GM12878 (cell line): ENCODE measurements around the gene ALG12. TPM values are rescaled to one million over a fixed set of nuclear protein-coding genes. Genes with fewer than 3 reads are reported as not detected.

Source experiments
- ATAC-seq: fragments of 200-7000 bp; cut with Tn5 transposase; 3 replicates; pipeline ENCODE4 v1.9.1; 2020; ENCODE audit warnings: mild to moderate bottlenecking, moderate library complexity
- BruUV-seq: library from RNA; stranded (reverse); fragments of 400-500 nt; replicated peaks from 2 replicates; lab custom pipeline; 2021; lab: Mats Ljungman, UMichigan
- CTCF ChIA-PET: fragments of 300-600 bp; sonication (Branson Sonifier 250); formaldehyde crosslinking; extraction: SDS; loops from one replicate; lab custom pipeline; 2021; ENCODE audit warnings: inconsistent platforms; lab: Yijun Ruan, JAX
- POLR2A ChIA-PET: fragments of 350-600 bp; formaldehyde crosslinking; extraction: SDS; loops from one replicate; lab custom pipeline; 2021; ENCODE audit warnings: inconsistent platforms; lab: Charles Lee
- RAD21 ChIA-PET: fragments of 300-600 bp; sonication (Branson Sonifier 250); formaldehyde crosslinking; loops from one replicate; lab custom pipeline; 2023; ENCODE audit warnings: antibody characterized with exemption; ENCODE audit not compliant: unreplicated experiment; lab: Charles Lee
- SMC1A ChIA-PET: fragments of 300-600 bp; sonication (Branson Sonifier 250); formaldehyde crosslinking; loops from one replicate; lab custom pipeline; 2023; ENCODE audit not compliant: unreplicated experiment, uncharacterized antibody; lab: Charles Lee
- DNase-seq: peaks from one replicate; pipeline ENCODE4 v3.0.0-alpha.2; 2011; ENCODE audit warnings: low read depth, low spot score
- FAIRE-seq: peaks from 3 replicates; lab custom pipeline; 2011; peaks lifted over from hg19 to GRCh38; lab: Jason Lieb, UNC
- H2AFZ ChIP-seq: 2 replicates; pipeline ENCODE4 v1.6.0; 2011; ENCODE audit warnings: low read depth, low read length, control low read depth; ENCODE audit not compliant: control insufficient read depth
- H3K27ac ChIP-seq: 2 replicates; pipeline ENCODE4 v1.5.1; 2011; ENCODE audit warnings: control low read depth; ENCODE audit not compliant: control insufficient read depth, insufficient read depth
- H3K27me3 ChIP-seq, 2 experiments: replicated peaks in 1 of 2; 2 replicates each; pipeline versions ENCODE4 v1.6.0 to v1.6.1; 2011; ENCODE audit warnings: low read length in 1 of 2; ENCODE audit not compliant: control insufficient read depth in 2 of 2, insufficient read depth in 2 of 2
- H3K36me3 ChIP-seq, 2 experiments: 2 replicates each; pipeline ENCODE4 v1.5.1; 2011; ENCODE audit warnings: low read length in 1 of 2; ENCODE audit not compliant: control insufficient read depth in 2 of 2, insufficient read depth in 2 of 2
- H3K4me1 ChIP-seq: 2 replicates; pipeline ENCODE4 v1.6.1; 2011; ENCODE audit warnings: mild to moderate bottlenecking, low read length, moderate library complexity, mixed read lengths; ENCODE audit not compliant: control insufficient read depth, insufficient read depth
- H3K4me2 ChIP-seq: 2 replicates; pipeline ENCODE4 v1.6.0; 2011; ENCODE audit warnings: control low read depth; ENCODE audit not compliant: control insufficient read depth, insufficient read depth
- H3K4me3 ChIP-seq: fragments of 200-600 bp; sonication (generic); 2 replicates; pipeline ENCODE4 v1.5.1; 2016
- H3K79me2 ChIP-seq: 2 replicates; pipeline ENCODE4 v1.6.0; 2011; ENCODE audit warnings: low read length; ENCODE audit not compliant: control insufficient read depth, insufficient read depth
- H3K9ac ChIP-seq: 2 replicates; pipeline ENCODE4 v1.8.0; 2011; ENCODE audit warnings: low read length, control low read depth, mixed read lengths; ENCODE audit not compliant: control insufficient read depth, insufficient read depth
- H3K9me3 ChIP-seq: replicated peaks from 3 replicates; pipeline ENCODE4 v1.5.1; 2011; ENCODE audit warnings: mild to moderate bottlenecking, low read length; ENCODE audit not compliant: control insufficient read depth, insufficient read depth
- H4K20me1 ChIP-seq: 2 replicates; pipeline ENCODE4 v1.6.0; 2011; ENCODE audit not compliant: control insufficient read depth, insufficient read depth
- BHLHE40 ChIP-seq, 2 experiments: fragments of 450-650 bp in 1 of 2; IDR thresholded peaks; 2 replicates each; pipeline ENCODE4 v1.6.1; 2011 to 2017; ENCODE audit warnings: low read depth in 2 of 2, borderline replicate concordance in 1 of 2, improper control_type of control experiment in 1 of 2, low read length in 1 of 2, mild to moderate bottlenecking in 1 of 2
- E2F4 ChIP-seq: IDR thresholded peaks from 2 replicates; pipeline ENCODE4 v1.6.1; 2012; ENCODE audit warnings: low read depth, low read length, improper control_type of control experiment
- HDGF ChIP-seq: fragments of 450-650 bp; IDR thresholded peaks from 2 replicates; pipeline ENCODE4 v1.6.1; 2016; ENCODE audit warnings: antibody characterized with exemption
- IKZF1 ChIP-seq: fragments of 450-650 bp; conservative IDR thresholded peaks from 2 replicates; pipeline ENCODE4 v1.6.1; 2017; ENCODE audit warnings: antibody characterized with exemption, mild to moderate bottlenecking
- IRF5 ChIP-seq: fragments of 450-650 bp; IDR thresholded peaks from 2 replicates; pipeline ENCODE4 v1.6.1; 2017; ENCODE audit warnings: borderline replicate concordance
- JUNB ChIP-seq: IDR thresholded peaks from 2 replicates; pipeline ENCODE4 v1.6.1; 2016; ENCODE audit warnings: antibody characterized with exemption, mild to moderate bottlenecking
- MYC ChIP-seq: IDR thresholded peaks from 2 replicates; pipeline ENCODE4 v1.6.1; 2011; ENCODE audit warnings: mild to moderate bottlenecking, low read length, moderate library complexity, inconsistent platforms; ENCODE audit not compliant: insufficient read depth, insufficient replicate concordance, insufficient read length, severe bottlenecking
- NFIC ChIP-seq: IDR thresholded peaks from 2 replicates; pipeline ENCODE4 v1.6.1; 2012; ENCODE audit warnings: low read depth, mild to moderate bottlenecking, inconsistent platforms, low read length, moderate library complexity
- NFYB ChIP-seq: IDR thresholded peaks from 2 replicates; pipeline ENCODE4 v1.6.1; 2011; ENCODE audit warnings: low read depth, mild to moderate bottlenecking, low read length, improper control_type of control experiment, moderate library complexity; ENCODE audit not compliant: insufficient read depth
- RB1 ChIP-seq: fragments of 450-650 bp; formaldehyde crosslinking; IDR thresholded peaks from 2 replicates; pipeline ENCODE4 v1.6.1; 2017; ENCODE audit warnings: mild to moderate bottlenecking, borderline replicate concordance
- RELA ChIP-seq: fragments of 450-650 bp; IDR thresholded peaks from 2 replicates; pipeline ENCODE4 v1.8.0; 2014; ENCODE audit warnings: borderline replicate concordance; ENCODE audit not compliant: partially characterized antibody
- SP1 ChIP-seq: IDR thresholded peaks from one replicate; pipeline ENCODE4 v1.6.1; 2011; ENCODE audit warnings: low read depth, low read length
- STAT1 ChIP-seq: fragments of 450-650 bp; conservative IDR thresholded peaks from 2 replicates; pipeline ENCODE4 v1.6.1; 2014; ENCODE audit warnings: antibody characterized with exemption, mild to moderate bottlenecking
- WRNIP1 ChIP-seq: IDR thresholded peaks from 2 replicates; pipeline ENCODE4 v1.6.1; 2011; ENCODE audit warnings: low read depth, low read length, improper control_type of control experiment, borderline replicate concordance
- ZNF274 ChIP-seq: IDR thresholded peaks from one replicate; pipeline ENCODE4 v1.8.0; 2011; ENCODE audit not compliant: insufficient read length, insufficient read depth
- ZNF687 ChIP-seq: fragments of 450-650 bp; IDR thresholded peaks from 2 replicates; pipeline ENCODE4 v1.6.1; 2017; ENCODE audit warnings: mild to moderate bottlenecking, moderate library complexity
- WGBS: methylation state at CpG from one replicate; pipeline ENCODE4 v1.1.6; 2016; ENCODE audit warnings: low lambda C conversion rate; ENCODE audit not compliant: insufficient replicate concordance, insufficient coverage; ENCODE audit errors: missing lambda C conversion rate; 5-methylcytosine and 5-hydroxymethylcytosine counted together
- in situ Hi-C: fragments of 300-500 bp; cut with MboI; formaldehyde crosslinking; loops from 9 replicates; pipeline ENCODE4 v1.14.3; 2018; ENCODE audit warnings: mixed read lengths
- intact Hi-C: fragments of 100-400 bp; cut with micrococcal nuclease; formaldehyde crosslinking; loops from one replicate; pipeline ENCODE4 v1.14.2; 2022; ENCODE audit not compliant: unreplicated experiment
- polyA plus RNA-seq, 11 experiments: library from polyadenylated mRNA; depleted of rRNA in 4 of 11; unstranded in 6 of 11; stranded (reverse) in 5 of 11; fragments of >200 nt; fragmentation: Nextera tagmentation in 4 of 11; fragmentation: Illumina TruSeq in 1 of 11; extraction: Ambion mirVana in 4 of 11; extraction: Trizol in 1 of 11; gene quantifications; 1 replicate in 1 of 11; 2 replicates in 10 of 11; pipeline versions ENCODE4 v1.2.1 to v1.2.3, GENCODE V29; 2011 to 2016; ENCODE audit warnings: inconsistent platforms in 2 of 11, missing spikeins in 2 of 11, low read depth in 1 of 11
- total RNA-seq, 4 experiments: library from RNA; depleted of rRNA in 3 of 4; stranded (reverse); fragments of >200 nt in 3 of 4; fragmentation: Illumina TruSeq in 1 of 4; extraction: Trizol in 1 of 4; gene quantifications; 2 replicates each; pipeline versions ENCODE4 v1.2.1 to v1.2.3, GENCODE V29; 2013 to 2021

ALG12 gene
- total and polyA plus RNA-seq, 10 of the 15 experiments (the other 5 are each of a cell fraction or from before 2014, with no cell fraction given) = 0.22 to 23.4 (median 6.6) TPM

- Histone ChIP-seq H3K27me3 (peaks cover 5 to 7% of the 10 kb centered on the region in 2 experiments), H3K79me2 (peaks cover 36% of the 10 kb centered on the region), H3K4me3 (peak within 1 kb of the TSS; percentile 97), H3K4me2 (peak within 1 kb of the TSS; percentile 64), H3K36me3 (peaks cover 0 to 2% of the 10 kb centered on the region in 2 experiments; a peak in 2 of 4 replicates), H4K20me1 (no peaks in the 10 kb centered on the region; the same call in 1 of the 2 replicates), H3K27ac (peak within 1 kb of the TSS; percentile 90), H2AFZ (peak within 1 kb of the TSS; percentile 81), H3K9ac (peak within 1 kb of the TSS; percentile 92), H3K4me1 (peaks cover 4% of the 10 kb centered on the region; the same call in 1 of the 2 replicates), H3K9me3 (no peaks in the 10 kb centered on the region)
- DNase-seq (peak; percentile 84), ATAC-seq (peak; percentile 93), FAIRE-seq (peak; percentile 83)
- CTCF ChIA-PET = no interaction called here
- intact Hi-C loops (no loop called here), in situ Hi-C loops (no loop called here)
- TSS peak; percentile 88 for BruUV-seq
- RAD21 ChIA-PET = no interaction called here
- POLR2A ChIA-PET = interaction anchor here (1.1 kb wide), 1 partner anchor 24 kb away, joined by 3 read pairs; no protein-coding TSS in a partner anchor
- SMC1A ChIA-PET = no interaction called here
- WGBS = under 1% methylated on average over 87 of the region's 127 CpGs
- TF ChIP-seq IRF5 (no peak; the same call in 1 of the 2 replicates), E2F4 (peak; percentile 31; the same call in 1 of the 2 replicates), SP1 (peak; percentile 61), RELA (no peak), NFYB (no peak), WRNIP1 (no peak), RB1 (peak; percentile 90), STAT1 (0 out of 2 replicates have a peak, but pooled peaks have one; percentile 56), IKZF1 (peak; percentile 90), ZNF687 (peak; percentile 82), HDGF (no peak), JUNB (no peak), BHLHE40 (IDR thresholded peaks at IDR 0.05; ENCODE audit: borderline replicate concordance in 1 of 2, low read depth in 2 of 2, low read length in 1 of 2) (peak; percentile 64 to 92; a peak in 3 of 4 replicates), ZNF274 (no peak), MYC (no peak), NFIC (no peak)
These were observed 65.0 kb downstream of the ALG12 start, which contains the start of gene ZBED4 for GRCh38 chr22:49852898-49853894. Gene ZBED4 (plus strand): TSS chr22:49853844. CDS start chr22:49883663, 29,819 bp downstream.
